HFF-Myc (cell line): Measurements from ENCODE around the gene NBR1.
"Not testable (repeated sequence)": the region's sequence is repeated elsewhere in the genome, so short reads cannot be mapped to it uniquely, and the experiment has no call there.

Experiments
- DNase-seq: peaks from one replicate; pipeline ENCODE4 v3.0.0-alpha.2; 2011; ENCODE audit warnings: low read depth; ENCODE audit errors: extremely low read depth
- H3K4me3 ChIP-seq: replicated peaks from 2 replicates; pipeline ENCODE4 v1.5.1; 2011; ENCODE audit warnings: low read depth, mild to moderate bottlenecking, control low read depth, low read length

Gene NBR1

DNA sequence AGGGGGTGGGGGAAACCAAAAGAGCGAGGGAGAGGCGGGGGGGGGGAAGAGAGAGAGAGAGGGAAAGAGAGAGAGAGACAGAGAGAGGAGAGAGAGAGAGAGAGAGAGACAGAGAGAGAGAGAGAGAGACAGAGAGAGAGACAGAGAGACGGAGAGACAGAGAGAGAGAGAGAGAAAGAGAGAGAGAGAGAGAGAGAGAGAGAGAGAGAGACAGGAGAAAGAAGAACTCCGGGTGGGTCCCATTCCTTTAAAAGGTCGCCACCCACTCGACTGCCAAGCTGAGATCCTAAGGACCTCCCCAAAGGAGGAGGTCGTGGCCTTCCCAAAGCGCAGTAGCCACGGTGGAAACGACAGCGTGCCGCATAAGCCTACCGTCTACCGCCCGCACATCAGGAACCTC, 62.2 kb downstream of the NBR1 start:
- not testable (repeated sequence) for DNase-seq, H3K4me3 ChIP-seq

DNA sequence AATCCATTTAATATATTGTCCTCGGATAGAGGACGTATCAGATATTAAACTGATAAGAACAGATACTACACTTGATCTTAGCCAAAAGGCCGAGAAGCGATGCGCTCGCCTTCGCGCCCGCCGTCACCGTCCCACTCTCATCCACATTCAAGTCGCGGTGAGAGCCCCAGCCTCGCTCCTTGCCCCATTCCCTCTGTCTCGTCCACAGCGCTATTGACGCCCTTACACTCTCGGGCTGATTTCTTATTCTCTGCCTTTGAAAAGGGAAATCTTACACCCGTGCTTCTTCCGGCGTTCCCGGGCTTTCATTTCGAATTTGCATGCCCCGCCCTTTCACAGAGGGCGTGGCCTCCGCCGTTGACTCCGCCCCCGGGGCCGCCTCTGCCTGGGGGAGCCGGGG, 62.9 kb downstream of the NBR1 start, which contains the start of gene RNU2-1:
TSS of gene RNU2-1 (minus strand) at position 101 of the 400 bp plus-strand sequence.
- DNase-seq, H3K4me3 ChIP-seq: not testable (repeated sequence)

DNA sequence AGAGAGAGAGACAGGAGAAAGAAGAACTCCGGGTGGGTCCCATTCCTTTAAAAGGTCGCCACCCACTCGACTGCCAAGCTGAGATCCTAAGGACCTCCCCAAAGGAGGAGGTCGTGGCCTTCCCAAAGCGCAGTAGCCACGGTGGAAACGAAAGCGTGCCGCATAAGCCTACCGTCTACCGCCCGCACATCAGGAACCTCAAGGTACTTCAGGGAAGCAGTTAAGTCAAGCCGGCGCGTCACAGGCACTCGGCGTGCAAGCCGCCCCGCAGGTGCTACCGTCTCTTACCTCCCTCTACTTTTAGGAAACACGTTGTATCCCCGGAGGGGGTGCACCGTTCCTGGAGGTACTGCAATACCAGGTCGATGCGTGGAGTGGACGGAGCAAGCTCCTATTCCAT, 68.6 kb downstream of the NBR1 start:
- DNase-seq, H3K4me3 ChIP-seq: not testable (repeated sequence)

DNA sequence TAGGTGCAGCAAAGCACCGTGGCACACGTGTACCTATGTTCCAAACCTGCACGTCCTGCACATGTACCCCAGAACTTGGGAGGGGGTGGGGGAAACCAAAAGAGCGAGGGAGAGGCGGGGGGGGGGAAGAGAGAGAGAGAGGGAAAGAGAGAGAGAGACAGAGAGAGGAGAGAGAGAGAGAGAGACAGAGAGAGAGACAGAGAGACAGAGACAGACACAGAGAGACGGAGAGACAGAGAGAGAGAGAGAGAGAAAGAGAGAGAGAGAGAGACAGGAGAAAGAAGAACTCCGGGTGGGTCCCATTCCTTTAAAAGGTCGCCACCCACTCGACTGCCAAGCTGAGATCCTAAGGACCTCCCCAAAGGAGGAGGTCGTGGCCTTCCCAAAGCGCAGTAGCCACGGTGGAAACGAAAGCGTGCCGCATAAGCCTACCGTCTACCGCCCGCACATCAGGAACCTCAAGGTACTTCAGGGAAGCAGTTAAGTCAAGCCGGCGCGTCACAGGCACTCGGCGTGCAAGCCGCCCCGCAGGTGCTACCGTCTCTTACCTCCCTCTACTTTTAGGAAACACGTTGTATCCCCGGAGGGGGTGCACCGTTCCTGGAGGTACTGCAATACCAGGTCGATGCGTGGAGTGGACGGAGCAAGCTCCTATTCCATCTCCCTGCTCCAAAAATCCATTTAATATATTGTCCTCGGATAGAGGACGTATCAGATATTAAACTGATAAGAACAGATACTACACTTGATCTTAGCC, 69.8 kb downstream of the NBR1 start:
- H3K4me3 ChIP-seq, DNase-seq: not testable (repeated sequence)

DNA sequence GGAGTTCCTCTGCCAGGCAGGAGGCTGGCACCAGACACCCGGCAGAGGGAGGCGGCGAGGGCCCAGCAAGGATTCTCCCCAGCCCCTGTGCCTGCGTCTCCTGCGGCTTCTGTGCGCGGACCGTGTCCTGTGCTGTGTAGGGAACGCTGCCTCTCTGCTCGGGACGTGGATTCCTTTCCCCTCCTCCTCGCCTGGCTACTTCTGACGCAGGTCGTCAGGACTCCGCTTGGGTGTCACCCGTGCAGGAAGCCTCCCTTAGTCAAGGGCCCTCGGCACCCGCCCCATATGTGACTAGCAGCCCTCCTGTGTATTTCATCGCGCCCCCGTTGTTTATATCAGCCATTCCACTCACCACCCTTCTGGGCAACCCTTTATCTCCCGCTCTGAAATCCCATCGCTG, 75.4 kb downstream of the NBR1 start:
- DNase-seq, H3K4me3 ChIP-seq: not testable (repeated sequence)
